Trophoblast cell (in vitro differentiated cells and primary cell): Measurements from ENCODE around the gene HDAC8.
A peak's percentile ranks its signal among the peaks of the same experiment; 100 is the strongest.

Experiments used
- DNase-seq, 2 donors: peaks; one replicate each; pipeline ENCODE4 v3.0.0-alpha.2; 2016
- H2AFZ ChIP-seq: 2 replicates; pipeline ENCODE4 v1.6.1; 2013; ENCODE audit warnings: low read length, moderate library complexity, mild to moderate bottlenecking; ENCODE audit not compliant: insufficient read depth, poor library complexity
- H2AK5ac ChIP-seq: 2 replicates; pipeline ENCODE4 v1.6.1; 2013; ENCODE audit warnings: mild to moderate bottlenecking, low read length
- H2BK120ac ChIP-seq: 2 replicates; pipeline ENCODE4 v1.6.1; 2013; ENCODE audit warnings: low read length, mild to moderate bottlenecking, moderate library complexity; ENCODE audit not compliant: insufficient read depth, poor library complexity
- H2BK12ac ChIP-seq: 2 replicates; pipeline ENCODE4 v1.6.1; 2013; ENCODE audit warnings: mild to moderate bottlenecking, low read length, moderate library complexity
- H2BK5ac ChIP-seq: 2 replicates; pipeline ENCODE4 v1.6.1; 2013; ENCODE audit warnings: low read length, low read depth, moderate library complexity, mild to moderate bottlenecking; ENCODE audit not compliant: poor library complexity
- H3K14ac ChIP-seq: 2 replicates; pipeline ENCODE4 v1.6.1; 2013; ENCODE audit warnings: mild to moderate bottlenecking, low read length
- H3K18ac ChIP-seq: 2 replicates; pipeline ENCODE4 v1.6.1; 2013; ENCODE audit warnings: mild to moderate bottlenecking, low read length
- H3K23ac ChIP-seq: 2 replicates; pipeline ENCODE4 v1.6.1; 2013; ENCODE audit warnings: low read length
- H3K27ac ChIP-seq: 2 replicates; pipeline ENCODE4 v1.5.1; 2013; ENCODE audit warnings: low read depth, mild to moderate bottlenecking, inconsistent platforms, low read length, moderate library complexity
- H3K27me3 ChIP-seq: 2 replicates; pipeline ENCODE4 v1.6.1; 2013; ENCODE audit warnings: inconsistent platforms, mild to moderate bottlenecking, low read length, moderate library complexity; ENCODE audit not compliant: insufficient read depth
- H3K36me3 ChIP-seq, 2 experiments: 1 replicate in 1 of 2; 2 replicates in 1 of 2; pipeline ENCODE4 v1.6.1; 2013; ENCODE audit warnings: low read length in 2 of 2, mild to moderate bottlenecking in 2 of 2, moderate library complexity in 1 of 2; ENCODE audit not compliant: insufficient read depth in 2 of 2, control insufficient read depth in 1 of 2
- H3K4ac ChIP-seq: 2 replicates; pipeline ENCODE4 v1.6.1; 2013; ENCODE audit warnings: low read depth, mild to moderate bottlenecking, low read length, moderate library complexity
- H3K4me1 ChIP-seq, 2 experiments: 1 replicate in 1 of 2; 2 replicates in 1 of 2; pipeline ENCODE4 v1.6.1; 2013; ENCODE audit warnings: low read length in 2 of 2, mild to moderate bottlenecking in 2 of 2, moderate library complexity in 1 of 2; ENCODE audit not compliant: insufficient read depth in 2 of 2, control insufficient read depth in 1 of 2
- H3K4me2 ChIP-seq: 2 replicates; pipeline ENCODE4 v1.6.1; 2013; ENCODE audit warnings: inconsistent platforms, mild to moderate bottlenecking, low read length, moderate library complexity
- H3K4me3 ChIP-seq: 2 replicates; pipeline ENCODE4 v1.5.1; 2013; ENCODE audit warnings: mild to moderate bottlenecking, low read depth, low read length, inconsistent platforms
- H3K79me1 ChIP-seq: one replicate; pipeline ENCODE4 v1.6.1; 2013; ENCODE audit warnings: low read length
- H3K79me2 ChIP-seq: 2 replicates; pipeline ENCODE4 v1.6.1; 2013; ENCODE audit warnings: low read length, mild to moderate bottlenecking; ENCODE audit not compliant: control insufficient read depth, insufficient read depth, poor library complexity
- H3K9ac ChIP-seq: 2 replicates; pipeline ENCODE4 v1.6.1; 2013; ENCODE audit warnings: mild to moderate bottlenecking, low read length
- H3K9me3 ChIP-seq: 2 replicates; pipeline ENCODE4 v1.6.1; 2013; ENCODE audit warnings: low read depth, mild to moderate bottlenecking, control low read depth, inconsistent platforms, low read length; ENCODE audit not compliant: insufficient read depth
- H4K12ac ChIP-seq: 2 replicates; pipeline ENCODE4 v1.6.1; 2013; ENCODE audit warnings: low read depth, mild to moderate bottlenecking, low read length, moderate library complexity
- H4K8ac ChIP-seq: 2 replicates; pipeline ENCODE4 v1.6.1; 2013; ENCODE audit warnings: low read depth, mild to moderate bottlenecking, low read length, moderate library complexity
- H4K91ac ChIP-seq: one replicate; pipeline ENCODE4 v1.6.1; 2013; ENCODE audit warnings: low read depth, mild to moderate bottlenecking, low read length, moderate library complexity
- WGBS: extraction: QIAGEN DNeasy Blood & Tissue Kit; methylation state at CpG from one replicate; pipeline ENCODE4 v1.1.7; 2013; ENCODE audit warnings: missing lambda C conversion rate; ENCODE audit not compliant: insufficient read length, insufficient coverage; ENCODE audit errors: extremely low coverage; 5-methylcytosine and 5-hydroxymethylcytosine counted together

Gene HDAC8

DNA sequence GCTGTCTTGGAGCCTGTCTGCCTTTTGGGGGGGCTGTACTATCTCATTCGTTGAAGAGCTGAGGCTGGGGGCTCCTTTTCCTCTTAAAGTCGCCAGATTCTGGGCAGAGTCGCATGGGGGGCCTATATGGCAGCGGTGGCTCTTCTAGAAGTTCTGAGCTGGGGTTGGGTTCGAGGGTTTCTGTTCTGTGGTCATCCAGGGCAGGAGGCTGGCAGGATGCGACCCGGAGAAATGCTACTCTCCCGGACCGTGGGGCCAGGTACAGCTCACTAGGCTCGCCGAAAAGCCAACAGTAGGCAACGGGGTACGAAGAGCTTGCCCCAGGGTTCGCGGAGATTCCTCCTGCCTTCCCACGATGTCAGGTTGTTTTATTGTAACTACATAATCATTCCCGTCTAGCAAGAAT, 265.0 kb downstream of the HDAC8 start:
- WGBS, result no CpG with 5 or more reads among the region's 17 CpGs

GRCh38 chrX:72306851-72307645, 265.6 kb downstream of the HDAC8 start:
- no peak overlapping the region for H2AFZ ChIP-seq
- no peak overlapping the region for H3K9ac ChIP-seq
- H2AK5ac ChIP-seq, result no peak overlapping the region
- no CpG with 5 or more reads among the region's 56 CpGs for WGBS
- no peaks in the 10 kb centered on the region for H3K79me2 ChIP-seq
- no peaks in the 10 kb centered on the region for H3K79me1 ChIP-seq
- H3K4me2 ChIP-seq, result peak overlapping the region; percentile 73
- H4K8ac ChIP-seq, result no peak overlapping the region
- no peaks in the 10 kb centered on the region for H3K36me3 ChIP-seq
- H3K23ac ChIP-seq, result no peak overlapping the region
- no peak overlapping the region for H3K27ac ChIP-seq
- no peak overlapping the region for H2BK5ac ChIP-seq
- no peaks in the 10 kb centered on the region for H3K9me3 ChIP-seq
- no peak overlapping the region for H3K18ac ChIP-seq
- H3K4ac ChIP-seq, result no peak overlapping the region
- peak overlapping the region; percentile 64 for H3K4me3 ChIP-seq
- no peak overlapping the region for H2BK12ac ChIP-seq
- no peak overlapping the region for H2BK120ac ChIP-seq
- no peak overlapping the region for H4K91ac ChIP-seq
- H3K27me3 ChIP-seq, result peaks cover 44% of the 10 kb centered on the region
- H4K12ac ChIP-seq, result no peak overlapping the region
- peaks cover 8 to 12% of the 10 kb centered on the region in 2 experiments for H3K4me1 ChIP-seq
- H3K14ac ChIP-seq, result no peak overlapping the region
- peak; percentile 16 to 61 for DNase-seq

More for the DNA sequence above, 265.0 kb downstream of the HDAC8 start:
- no peak overlapping the region for H2AFZ ChIP-seq
- H3K4me3 ChIP-seq, result no peak overlapping the region
- no peak overlapping the region for H3K14ac ChIP-seq
- H3K4me2 ChIP-seq, result peak overlapping the region; percentile 73
- no peak overlapping the region for H2BK12ac ChIP-seq
- H4K12ac ChIP-seq, result no peak overlapping the region
- no peak overlapping the region for H3K27ac ChIP-seq
- H3K27me3 ChIP-seq, result peaks cover 41% of the 10 kb centered on the region
- H4K91ac ChIP-seq, result no peak overlapping the region
- no peak overlapping the region for H2BK5ac ChIP-seq
- H3K79me1 ChIP-seq, result no peaks in the 10 kb centered on the region
- DNase-seq, result no peak
- no peaks in the 10 kb centered on the region for H3K36me3 ChIP-seq
- no peak overlapping the region for H2AK5ac ChIP-seq
- no peaks in the 10 kb centered on the region for H3K79me2 ChIP-seq
- H4K8ac ChIP-seq, result no peak overlapping the region
- H3K18ac ChIP-seq, result no peak overlapping the region
- H3K23ac ChIP-seq, result no peak overlapping the region
- H3K9ac ChIP-seq, result no peak overlapping the region
- H3K4ac ChIP-seq, result no peak overlapping the region
- H3K4me1 ChIP-seq, result peaks cover 8 to 12% of the 10 kb centered on the region in 2 experiments
- H3K9me3 ChIP-seq, result no peaks in the 10 kb centered on the region
- no peak overlapping the region for H2BK120ac ChIP-seq

DNA sequence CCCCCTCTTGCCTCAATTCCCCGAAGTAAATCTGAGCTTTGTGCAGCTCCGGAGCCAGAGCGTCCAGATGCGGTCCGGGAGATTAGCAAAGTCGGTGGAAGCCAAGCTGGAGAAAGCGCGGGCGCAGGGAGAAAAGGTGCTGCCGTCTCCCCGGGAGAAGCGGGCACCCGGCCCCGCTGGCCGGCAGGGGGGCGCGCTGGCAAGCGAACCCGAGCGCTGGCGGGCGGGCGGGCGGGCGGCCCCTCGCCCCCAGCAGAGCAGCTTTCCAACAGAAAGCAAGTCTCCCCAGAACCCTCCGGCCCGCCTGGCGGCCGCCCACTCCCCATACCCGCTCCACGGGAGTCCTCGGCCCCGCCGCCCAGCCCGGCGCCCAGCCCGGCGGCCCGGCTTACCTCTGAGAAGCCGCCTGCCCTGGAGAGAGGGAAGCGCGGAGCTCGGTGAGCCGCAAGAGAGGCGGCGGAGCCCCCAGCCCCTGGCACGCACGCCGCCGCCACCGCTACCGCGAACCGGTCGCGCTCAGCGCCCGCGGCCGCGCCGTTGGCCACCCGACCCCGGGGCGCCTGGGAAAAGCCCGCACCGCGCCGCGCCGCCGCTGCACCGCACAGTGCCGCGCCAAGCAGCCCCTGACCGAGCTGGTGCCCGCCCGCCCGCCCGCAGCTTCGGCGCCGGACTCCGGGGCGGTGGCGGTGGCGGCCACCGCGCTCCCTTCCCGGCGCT, 266.4 kb downstream of the HDAC8 start:
- H4K8ac ChIP-seq, result no peak overlapping the region
- no peaks in the 10 kb centered on the region for H3K36me3 ChIP-seq
- peaks cover 8 to 12% of the 10 kb centered on the region in 2 experiments for H3K4me1 ChIP-seq
- no peak overlapping the region for H3K23ac ChIP-seq
- no peak for DNase-seq
- H4K91ac ChIP-seq, result no peak overlapping the region
- no peak overlapping the region for H4K12ac ChIP-seq
- H2BK5ac ChIP-seq, result no peak overlapping the region
- no peak overlapping the region for H3K27ac ChIP-seq
- H3K14ac ChIP-seq, result no peak overlapping the region
- no peak overlapping the region for H2AFZ ChIP-seq
- no peak overlapping the region for H3K9ac ChIP-seq
- peaks cover 44% of the 10 kb centered on the region for H3K27me3 ChIP-seq
- H2BK12ac ChIP-seq, result no peak overlapping the region
- H3K18ac ChIP-seq, result no peak overlapping the region
- H2BK120ac ChIP-seq, result no peak overlapping the region
- no peaks in the 10 kb centered on the region for H3K9me3 ChIP-seq
- no CpG with 5 or more reads among the region's 92 CpGs for WGBS
- H3K79me1 ChIP-seq, result no peaks in the 10 kb centered on the region
- H3K4me2 ChIP-seq, result peak overlapping the region; percentile 73
- no peak overlapping the region for H2AK5ac ChIP-seq
- no peaks in the 10 kb centered on the region for H3K79me2 ChIP-seq
- no peak overlapping the region for H3K4ac ChIP-seq
- H3K4me3 ChIP-seq, result peak overlapping the region; percentile 64

- no peak within 1 kb of the TSS for H4K8ac ChIP-seq
- no peak within 1 kb of the TSS for H2BK12ac ChIP-seq
- WGBS, result no CpG with 5 or more reads among the region's 68 CpGs
- no peak within 1 kb of the TSS for H3K18ac ChIP-seq
- H3K27me3 ChIP-seq, result peaks cover 44% of the 10 kb centered on the region
- H2BK120ac ChIP-seq, result no peak within 1 kb of the TSS
- peaks cover 8 to 12% of the 10 kb centered on the region in 2 experiments for H3K4me1 ChIP-seq
- H3K9ac ChIP-seq, result no peak within 1 kb of the TSS
- peak within 1 kb of the TSS; percentile 36 for H4K12ac ChIP-seq
- H3K36me3 ChIP-seq, result no peaks in the 10 kb centered on the region
- H3K14ac ChIP-seq, result no peak within 1 kb of the TSS
- H2BK5ac ChIP-seq, result no peak within 1 kb of the TSS
- peak within 1 kb of the TSS; percentile 73 for H3K4me2 ChIP-seq
- peak within 1 kb of the TSS; percentile 64 for H3K4me3 ChIP-seq
- H3K23ac ChIP-seq, result no peak within 1 kb of the TSS
- no peak within 1 kb of the TSS for H2AFZ ChIP-seq
- DNase-seq, result peak in 1 of 2 donors; percentile 9
- no peak within 1 kb of the TSS for H2AK5ac ChIP-seq
- H4K91ac ChIP-seq, result no peak within 1 kb of the TSS
- H3K79me2 ChIP-seq, result no peaks in the 10 kb centered on the region
- no peak within 1 kb of the TSS for H3K27ac ChIP-seq
- no peaks in the 10 kb centered on the region for H3K9me3 ChIP-seq
- no peak within 1 kb of the TSS for H3K4ac ChIP-seq
- no peaks in the 10 kb centered on the region for H3K79me1 ChIP-seq
Observed at GRCh38 chrX:72305286-72306084, 267.2 kb downstream of the HDAC8 start, which contains the start of gene CITED1. Gene CITED1 (minus strand): TSS chrX:72305914. CDS start chrX:72302869, 3,045 bp downstream.
